Measurements from ENCODE around the gene AIFM1.

DNA sequence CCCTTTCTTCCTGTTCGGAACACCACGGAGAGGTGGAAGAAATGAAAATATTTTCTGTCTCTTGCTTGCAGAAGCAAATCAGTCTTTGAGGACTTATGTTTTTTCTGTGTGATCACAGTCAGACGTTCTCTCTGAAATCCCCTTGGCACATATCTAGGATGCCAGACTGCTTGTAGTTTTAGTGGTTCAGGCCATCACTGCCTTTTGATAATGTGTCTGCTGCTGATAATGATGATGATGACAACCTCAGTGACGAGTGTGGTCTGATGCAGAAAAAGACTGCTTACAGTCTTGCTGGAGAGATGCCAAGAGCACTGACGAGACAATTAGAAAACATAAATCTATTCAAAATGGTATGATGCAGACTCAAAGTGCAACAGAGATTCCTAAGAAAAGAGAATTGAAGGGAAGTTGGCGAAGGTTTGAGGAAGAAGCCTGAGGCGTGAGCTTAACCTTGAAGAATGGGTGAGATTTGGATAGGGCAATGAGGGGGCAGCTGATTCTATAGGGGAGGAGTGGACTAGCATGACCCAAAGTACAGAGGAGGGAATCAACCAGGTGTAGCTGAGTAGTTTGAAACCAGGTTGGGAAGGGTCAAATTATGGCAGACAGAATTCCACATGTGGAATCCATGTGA, 14.1 kb upstream of the AIFM1 start:
- TF ChIP-seq, protein P1, sequence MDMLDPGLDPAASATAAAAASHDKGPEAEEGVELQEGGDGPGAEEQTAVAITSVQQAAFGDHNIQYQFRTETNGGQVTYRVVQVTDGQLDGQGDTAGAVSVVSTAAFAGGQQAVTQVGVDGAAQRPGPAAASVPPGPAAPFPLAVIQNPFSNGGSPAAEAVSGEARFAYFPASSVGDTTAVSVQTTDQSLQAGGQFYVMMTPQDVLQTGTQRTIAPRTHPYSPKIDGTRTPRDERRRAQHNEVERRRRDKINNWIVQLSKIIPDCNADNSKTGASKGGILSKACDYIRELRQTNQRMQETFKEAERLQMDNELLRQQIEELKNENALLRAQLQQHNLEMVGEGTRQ (IDR thresholded peaks at IDR 0.05): no peak
- no peak for TF ChIP-seq MYC (IDR thresholded peaks at IDR 0.05; ENCODE audit: borderline replicate concordance, low read length)
- TF ChIP-seq ZC3H11A (IDR thresholded peaks at IDR 0.05): no peak

Data from A549 (cell line).